CD14-positive monocyte (primary cell): ENCODE measurements around the gene ANP32A. TPM values are rescaled to one million over a fixed set of nuclear protein-coding genes. Genes with fewer than 3 reads are reported as not detected.

Experiments
- DNase-seq, 3 donors: peaks; one replicate each; pipeline ENCODE4 v3.0.0-alpha.2; 2011 to 2022
- H2AFZ ChIP-seq: 2 replicates; pipeline ENCODE4 v1.6.0; 2012; ENCODE audit warnings: mild to moderate bottlenecking, low read depth, low read length, inconsistent platforms; ENCODE audit not compliant: insufficient read depth, poor library complexity, severe bottlenecking
- H3K27ac ChIP-seq, 2 donors: 1 replicate in 1 of 2; 2 replicates in 1 of 2; pipeline ENCODE4 v1.5.1; 2012 to 2013; ENCODE audit warnings: low read length in 2 of 2, control low read depth in 1 of 2, inconsistent platforms in 1 of 2, low read depth in 1 of 2, mild to moderate bottlenecking in 1 of 2
- H3K27me3 ChIP-seq, 2 donors: one replicate each; pipeline versions ENCODE4 v1.6.0 to v1.6.1; 2011 to 2013; ENCODE audit warnings: low read length in 2 of 2; ENCODE audit not compliant: control insufficient read depth in 2 of 2, insufficient read depth in 2 of 2
- H3K36me3 ChIP-seq, 2 donors: replicated peaks in 1 of 2; 1 replicate in 1 of 2; 2 replicates in 1 of 2; pipeline versions ENCODE4 v1.5.1 to v1.6.1; 2012 to 2013; ENCODE audit warnings: low read length in 2 of 2, control low read depth in 1 of 2, inconsistent platforms in 1 of 2, mild to moderate bottlenecking in 1 of 2; ENCODE audit not compliant: insufficient read depth in 2 of 2, control insufficient read depth in 1 of 2
- H3K4me1 ChIP-seq, 2 donors: 1 replicate in 1 of 2; 2 replicates in 1 of 2; pipeline versions ENCODE4 v1.5.1 to v1.6.1; 2012 to 2013; ENCODE audit warnings: low read length in 2 of 2, control low read depth in 1 of 2, inconsistent platforms in 1 of 2, mild to moderate bottlenecking in 1 of 2, moderate library complexity in 1 of 2; ENCODE audit not compliant: insufficient read depth in 2 of 2, control insufficient read depth in 1 of 2
- H3K4me2 ChIP-seq: replicated peaks from 2 replicates; pipeline ENCODE3; 2012; ENCODE audit warnings: low read length, moderate library complexity, mild to moderate bottlenecking; ENCODE audit not compliant: poor library complexity, severe bottlenecking; ENCODE audit errors: extremely low read depth
- H3K4me3 ChIP-seq, 3 experiments: fragments of 200-600 bp in 1 of 3; sonication (generic) in 1 of 3; replicated peaks in 1 of 3; 1 replicate in 2 of 3; 2 replicates in 1 of 3; pipeline ENCODE4 v1.5.1; 2011 to 2013; ENCODE audit warnings: low read length in 3 of 3, mild to moderate bottlenecking in 3 of 3, control low read depth in 2 of 3, low read depth in 2 of 3, inconsistent platforms in 1 of 3, moderate library complexity in 1 of 3
- H3K79me2 ChIP-seq: 2 replicates; pipeline ENCODE4 v1.6.0; 2012; ENCODE audit warnings: mild to moderate bottlenecking, control low read depth, inconsistent platforms, low read length, moderate library complexity; ENCODE audit not compliant: insufficient read depth
- H3K9ac ChIP-seq: 2 replicates; pipeline ENCODE4 v1.6.0; 2017; ENCODE audit warnings: low read length, mild to moderate bottlenecking; ENCODE audit not compliant: insufficient read depth, poor library complexity, severe bottlenecking
- H3K9me3 ChIP-seq, 2 donors: replicated peaks in 1 of 2; 1 replicate in 1 of 2; 2 replicates in 1 of 2; pipeline versions ENCODE4 v1.5.1 to v1.6.1; 2012 to 2013; ENCODE audit warnings: low read length in 2 of 2, control low read depth in 1 of 2; ENCODE audit not compliant: control insufficient read depth in 1 of 2, insufficient read depth in 1 of 2
- H4K20me1 ChIP-seq: 2 replicates; pipeline ENCODE4 v1.6.0; 2012; ENCODE audit warnings: mild to moderate bottlenecking, low read length, control low read depth, moderate library complexity; ENCODE audit not compliant: insufficient read depth
- H3K27ac Mint-ChIP-seq, 7 donors: one replicate each; pipeline ENCODE4 v1.8.0; 2020; ENCODE audit warnings: mild to moderate bottlenecking in 7 of 7, mixed read lengths in 7 of 7, moderate library complexity in 6 of 7, inconsistent platforms in 2 of 7
- H3K27me3 Mint-ChIP-seq, 3 donors: one replicate each; pipeline ENCODE4 v1.8.0; 2021 to 2022; ENCODE audit warnings: low read depth in 3 of 3, mild to moderate bottlenecking in 3 of 3, mixed read lengths in 3 of 3, moderate library complexity in 3 of 3, inconsistent platforms in 1 of 3
- H3K36me3 Mint-ChIP-seq, 2 donors: one replicate each; pipeline ENCODE4 v1.8.0; 2020; ENCODE audit warnings: mixed read lengths in 2 of 2, inconsistent platforms in 1 of 2, mild to moderate bottlenecking in 1 of 2
- H3K4me1 Mint-ChIP-seq: one replicate; pipeline ENCODE4 v1.8.0; 2020; ENCODE audit warnings: mild to moderate bottlenecking, mixed read lengths
- H3K4me3 Mint-ChIP-seq, 2 donors: one replicate each; pipeline ENCODE4 v1.8.0; 2020; ENCODE audit warnings: mild to moderate bottlenecking in 2 of 2, mixed read lengths in 2 of 2, moderate library complexity in 1 of 2
- H3K9me3 Mint-ChIP-seq, 7 donors: one replicate each; pipeline ENCODE4 v1.8.0; 2020 to 2022; ENCODE audit warnings: mixed read lengths in 7 of 7, mild to moderate bottlenecking in 6 of 7, moderate library complexity in 6 of 7, inconsistent platforms in 2 of 7
- WGBS: methylation state at CpG from one replicate; pipeline ENCODE4 v1.1.5; 2013; ENCODE audit warnings: missing lambda C conversion rate; ENCODE audit not compliant: insufficient coverage; 5-methylcytosine and 5-hydroxymethylcytosine counted together
- intact Hi-C, 2 donors: fragments of 100-400 bp; cut with micrococcal nuclease; formaldehyde crosslinking; loops; one replicate each; pipeline versions ENCODE4 v1.15.0 to v1.15.1; 2023
- polyA plus RNA-seq, 3 donors: library from polyadenylated mRNA; depleted of rRNA in 1 of 3; unstranded in 2 of 3; stranded (reverse) in 1 of 3; fragments of 300-500 nt in 2 of 3; fragments of >200 nt in 1 of 3; fragmentation: Illumina TruSeq in 2 of 3; gene quantifications; 1 replicate in 2 of 3; 2 replicates in 1 of 3; pipeline ENCODE4 v1.2.3, GENCODE V29; 2012 to 2021
- TF ChIP-seq, protein P1 (sequence below): fragments of 200-600 bp; IDR thresholded peaks from one replicate; pipeline ENCODE4 v1.8.0; 2022; ENCODE audit warnings: antibody characterized with exemption, mild to moderate bottlenecking

The ANP32A gene
- polyA plus RNA-seq, 3 donors, result 75.4 to 98.8 (median 86.8) TPM

DNA sequence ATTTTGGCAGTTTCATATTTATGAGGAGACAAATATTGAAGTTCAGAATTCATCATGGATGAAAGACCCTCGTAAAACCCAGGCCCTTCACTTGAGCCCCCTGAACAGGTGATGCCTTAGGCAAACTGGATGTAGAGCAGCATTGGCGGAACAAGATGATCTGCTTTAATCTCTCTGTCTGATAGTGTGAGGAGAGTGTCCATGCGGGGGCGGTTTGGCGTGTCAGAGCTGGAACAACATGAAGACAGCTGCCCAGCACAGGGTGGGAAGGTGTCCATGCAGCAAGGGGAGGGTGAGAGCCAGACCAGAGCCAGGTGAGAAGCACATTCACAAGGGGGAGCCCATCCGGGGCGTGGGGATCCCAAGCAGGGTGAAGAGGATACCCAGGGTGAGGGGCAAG lies 31.8 kb upstream of the ANP32A start:
- Histone ChIP-seq H2AFZ (no peak overlapping the region), H3K27ac (no peak overlapping the region), H3K4me2 (no peak overlapping the region), H3K9ac (no peak overlapping the region), H3K4me3 (no peak overlapping the region), H3K79me2 (no peaks in the 10 kb centered on the region), H3K27me3 (no peaks in the 10 kb centered on the region), H4K20me1 (no peaks in the 10 kb centered on the region), H3K36me3 (no peaks in the 10 kb centered on the region), H3K9me3 (peaks cover 2 to 5% of the 10 kb centered on the region in 2 donors), H3K4me1 (no peaks in the 10 kb centered on the region)
- Mint-ChIP-seq H3K4me1 (no peaks in the 10 kb centered on the region), H3K27me3 (peaks cover 1 to 11% (median 5%) of the 10 kb centered on the region in 3 donors), H3K36me3 (no peaks in the 10 kb centered on the region), H3K9me3 (peaks cover 5 to 15% (median 13%) of the 10 kb centered on the region in 7 donors), H3K4me3 (no peak overlapping the region), H3K27ac (no peak overlapping the region)
- TF ChIP-seq, protein P1, sequence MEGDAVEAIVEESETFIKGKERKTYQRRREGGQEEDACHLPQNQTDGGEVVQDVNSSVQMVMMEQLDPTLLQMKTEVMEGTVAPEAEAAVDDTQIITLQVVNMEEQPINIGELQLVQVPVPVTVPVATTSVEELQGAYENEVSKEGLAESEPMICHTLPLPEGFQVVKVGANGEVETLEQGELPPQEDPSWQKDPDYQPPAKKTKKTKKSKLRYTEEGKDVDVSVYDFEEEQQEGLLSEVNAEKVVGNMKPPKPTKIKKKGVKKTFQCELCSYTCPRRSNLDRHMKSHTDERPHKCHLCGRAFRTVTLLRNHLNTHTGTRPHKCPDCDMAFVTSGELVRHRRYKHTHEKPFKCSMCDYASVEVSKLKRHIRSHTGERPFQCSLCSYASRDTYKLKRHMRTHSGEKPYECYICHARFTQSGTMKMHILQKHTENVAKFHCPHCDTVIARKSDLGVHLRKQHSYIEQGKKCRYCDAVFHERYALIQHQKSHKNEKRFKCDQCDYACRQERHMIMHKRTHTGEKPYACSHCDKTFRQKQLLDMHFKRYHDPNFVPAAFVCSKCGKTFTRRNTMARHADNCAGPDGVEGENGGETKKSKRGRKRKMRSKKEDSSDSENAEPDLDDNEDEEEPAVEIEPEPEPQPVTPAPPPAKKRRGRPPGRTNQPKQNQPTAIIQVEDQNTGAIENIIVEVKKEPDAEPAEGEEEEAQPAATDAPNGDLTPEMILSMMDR, result no peak
- intact Hi-C loops, result no loop called here
- no peak for DNase-seq
- 97% methylated on average over 7 of the region's 7 CpGs for WGBS

GRCh38 chr15:68851971-68852370 lies 31.3 kb upstream of the ANP32A start:
- H3K4me2 ChIP-seq, result no peak overlapping the region
- no peaks in the 10 kb centered on the region for H3K79me2 ChIP-seq
- H3K9me3 ChIP-seq, result no peaks in the 10 kb centered on the region
- peaks cover 2 to 10% (median 8%) of the 10 kb centered on the region in 7 donors for H3K9me3 Mint-ChIP-seq
- H2AFZ ChIP-seq, result no peak overlapping the region
- intact Hi-C loops, result no loop called here
- H3K9ac ChIP-seq, result no peak overlapping the region
- no peaks in the 10 kb centered on the region for H3K4me1 ChIP-seq
- H3K4me3 Mint-ChIP-seq, result no peak overlapping the region
- H3K36me3 ChIP-seq, result no peaks in the 10 kb centered on the region
- WGBS, result 90% methylated on average over 2 of the region's 2 CpGs
- H3K36me3 Mint-ChIP-seq, result no peaks in the 10 kb centered on the region
- no peak overlapping the region for H3K4me3 ChIP-seq
- no peaks in the 10 kb centered on the region for H4K20me1 ChIP-seq
- H3K27ac Mint-ChIP-seq, result no peak overlapping the region
- peaks cover 1 to 11% (median 5%) of the 10 kb centered on the region in 3 donors for H3K27me3 Mint-ChIP-seq
- no peak overlapping the region for H3K27ac ChIP-seq
- H3K27me3 ChIP-seq, result no peaks in the 10 kb centered on the region
- H3K4me1 Mint-ChIP-seq, result no peaks in the 10 kb centered on the region
- TF ChIP-seq, protein P1, result no peak
- no peak for DNase-seq
